HG02970 (cell line): ENCODE results near the gene SPDYA.

Experiments used
- ATAC-seq: cut with Tn5 transposase; IDR thresholded peaks from one replicate; pipeline ENCODE4 v1.9.1; 2021; ENCODE audit warnings: mild to moderate bottlenecking, moderate library complexity, moderate number of reproducible peaks; ENCODE audit not compliant: unreplicated experiment, low FRiP score

Gene SPDYA

GRCh38 chr2:28824207-28824606, 13.6 kb downstream of the SPDYA start:
- no peak for ATAC-seq

- ATAC-seq: no peak
These were observed 14.2 kb downstream of the SPDYA start for GRCh38 chr2:28824870-28825269.

- ATAC-seq: no peak
These were observed 17.7 kb downstream of the SPDYA start for GRCh38 chr2:28828382-28828781.

- ATAC-seq: no peak
These were observed 23.3 kb downstream of the SPDYA start for GRCh38 chr2:28833740-28834470.

- ATAC-seq: no peak
These were observed 25.1 kb downstream of the SPDYA start for GRCh38 chr2:28835781-28836180.

GRCh38 chr2:28838971-28839370, 28.3 kb downstream of the SPDYA start:
- no peak for ATAC-seq

GRCh38 chr2:28842042-28842441, 31.4 kb downstream of the SPDYA start:
- ATAC-seq: no peak

GRCh38 chr2:28855193-28855592, 44.6 kb downstream of the SPDYA start:
- ATAC-seq: no peak

- no peak for ATAC-seq
These were observed 45.3 kb downstream of the SPDYA start for GRCh38 chr2:28855977-28856376.

- no peak for ATAC-seq
These were observed 58.0 kb downstream of the SPDYA start for GRCh38 chr2:28868611-28869010.

GRCh38 chr2:28869494-28870145, 59.0 kb downstream of the SPDYA start:
- ATAC-seq: peak; percentile 15

- peak; percentile 98 for ATAC-seq
These were observed 59.7 kb downstream of the SPDYA start, which contains the start of gene TRMT61B for GRCh38 chr2:28870146-28870891. TSS of gene TRMT61B (minus strand) at chr2:28870309. CDS start at chr2:28870277, 32 bp downstream.

- ATAC-seq: no peak
These were observed 61.0 kb downstream of the SPDYA start for GRCh38 chr2:28871620-28872019.

GRCh38 chr2:28880193-28880592, 69.6 kb downstream of the SPDYA start:
- ATAC-seq: no peak

- no peak for ATAC-seq
These were observed 82.9 kb downstream of the SPDYA start for GRCh38 chr2:28893488-28893887.

GRCh38 chr2:28894470-28895188, 84.0 kb downstream of the SPDYA start, which contains the start of gene WDR43:
TSS of gene WDR43 (plus strand) at chr2:28894667. CDS start at chr2:28894699, 32 bp downstream.
- peak; percentile 87 for ATAC-seq

GRCh38 chr2:28895189-28895893, 84.7 kb downstream of the SPDYA start:
- peak; percentile 13 for ATAC-seq

GRCh38 chr2:28896906-28897305, 86.3 kb downstream of the SPDYA start:
- no peak for ATAC-seq

GRCh38 chr2:28898048-28898447, 87.4 kb downstream of the SPDYA start:
- no peak for ATAC-seq
